GM10266 (cell line): ENCODE data around the gene FAM168B.

Experiments used
- DNase-seq: peaks from one replicate; pipeline ENCODE4 v3.0.0; 2012; ENCODE audit errors: extremely low spot score
- TF ChIP-seq, protein P1 (sequence below): IDR thresholded peaks from 2 replicates; pipeline ENCODE4 v1.5.1; 2012; ENCODE audit warnings: mild to moderate bottlenecking, low read depth; ENCODE audit not compliant: control insufficient read depth, insufficient read depth; ENCODE audit errors: missing control alignments

The FAM168B gene

DNA sequence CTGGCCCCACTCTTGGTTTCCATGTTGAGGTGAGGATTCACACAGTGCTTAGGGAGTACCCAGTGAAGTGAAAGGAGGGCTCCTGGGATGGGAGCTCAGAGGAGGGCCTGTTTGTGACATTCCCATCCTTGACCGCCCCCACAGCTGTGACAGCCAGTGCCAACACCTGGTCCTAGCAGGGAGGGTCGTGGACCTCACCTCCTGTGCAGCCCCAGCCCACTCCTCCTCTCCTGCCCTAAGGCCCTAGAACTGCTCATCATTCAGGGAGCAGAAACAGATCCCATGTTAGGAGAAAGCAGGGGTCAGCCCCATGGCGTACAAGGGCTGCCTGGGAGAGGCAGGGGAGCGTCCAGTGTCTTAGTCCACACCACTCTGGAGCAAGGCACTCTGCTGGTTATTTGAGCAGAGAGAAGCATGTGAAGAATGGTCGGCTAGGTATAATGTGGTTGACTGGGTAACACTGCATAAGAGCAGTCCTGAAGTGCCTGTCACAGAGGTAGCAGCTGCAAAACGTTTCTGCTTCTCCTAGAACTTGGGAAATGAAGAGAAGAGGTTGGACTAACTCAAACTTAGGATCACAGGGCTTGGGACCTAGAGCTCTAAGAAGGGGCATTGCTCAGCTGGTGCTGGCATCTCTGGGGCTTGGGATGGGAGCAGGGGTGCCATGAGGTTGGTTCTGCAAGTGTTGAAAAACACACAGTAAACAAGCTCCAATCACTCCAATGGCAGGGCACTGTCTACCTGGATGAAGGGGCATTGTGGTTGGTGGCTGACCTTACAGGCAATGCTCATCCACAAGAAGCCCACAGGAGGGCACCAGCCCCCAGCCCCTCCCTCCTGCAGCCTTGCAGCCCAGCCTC lies 55.6 kb downstream of the FAM168B start:
- DNase-seq: no peak
- TF ChIP-seq, protein P1, sequence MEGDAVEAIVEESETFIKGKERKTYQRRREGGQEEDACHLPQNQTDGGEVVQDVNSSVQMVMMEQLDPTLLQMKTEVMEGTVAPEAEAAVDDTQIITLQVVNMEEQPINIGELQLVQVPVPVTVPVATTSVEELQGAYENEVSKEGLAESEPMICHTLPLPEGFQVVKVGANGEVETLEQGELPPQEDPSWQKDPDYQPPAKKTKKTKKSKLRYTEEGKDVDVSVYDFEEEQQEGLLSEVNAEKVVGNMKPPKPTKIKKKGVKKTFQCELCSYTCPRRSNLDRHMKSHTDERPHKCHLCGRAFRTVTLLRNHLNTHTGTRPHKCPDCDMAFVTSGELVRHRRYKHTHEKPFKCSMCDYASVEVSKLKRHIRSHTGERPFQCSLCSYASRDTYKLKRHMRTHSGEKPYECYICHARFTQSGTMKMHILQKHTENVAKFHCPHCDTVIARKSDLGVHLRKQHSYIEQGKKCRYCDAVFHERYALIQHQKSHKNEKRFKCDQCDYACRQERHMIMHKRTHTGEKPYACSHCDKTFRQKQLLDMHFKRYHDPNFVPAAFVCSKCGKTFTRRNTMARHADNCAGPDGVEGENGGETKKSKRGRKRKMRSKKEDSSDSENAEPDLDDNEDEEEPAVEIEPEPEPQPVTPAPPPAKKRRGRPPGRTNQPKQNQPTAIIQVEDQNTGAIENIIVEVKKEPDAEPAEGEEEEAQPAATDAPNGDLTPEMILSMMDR: no peak

DNA sequence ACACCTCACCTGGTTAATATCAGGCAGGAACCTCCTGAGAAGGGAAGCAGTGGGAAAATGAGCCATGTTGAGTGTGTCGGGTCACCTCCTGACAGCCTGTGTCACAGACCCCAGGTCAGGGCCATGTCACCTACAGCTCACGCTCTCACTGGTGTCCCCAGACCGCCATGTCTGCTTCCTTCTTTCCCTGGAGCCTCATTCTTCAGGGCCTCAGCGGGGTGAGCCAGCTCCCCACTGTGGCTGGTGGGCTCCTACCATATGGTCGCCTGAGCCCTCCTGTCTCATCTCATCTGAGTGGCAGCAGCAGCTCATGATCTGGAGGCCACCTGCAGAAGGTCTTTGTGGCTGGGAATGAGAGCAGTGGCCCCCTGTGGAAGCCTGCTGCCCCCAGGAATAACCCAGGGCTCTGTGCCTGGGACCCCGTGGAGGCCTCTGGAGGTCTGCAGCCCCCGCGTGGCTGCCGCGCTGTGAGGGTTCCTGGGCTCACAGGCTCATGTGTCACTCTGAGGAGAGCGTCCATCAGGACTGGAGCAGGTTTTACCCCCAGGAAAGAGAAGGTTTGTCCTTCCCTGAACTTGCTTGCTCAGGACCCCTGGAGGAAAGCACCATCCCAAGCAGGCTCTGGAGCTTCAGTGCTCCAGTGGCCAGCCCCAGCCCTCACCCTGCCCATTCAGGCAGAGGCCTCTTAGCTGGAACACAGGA lies 56.4 kb downstream of the FAM168B start:
- no peak for DNase-seq
- TF ChIP-seq, protein P1: no peak

DNA sequence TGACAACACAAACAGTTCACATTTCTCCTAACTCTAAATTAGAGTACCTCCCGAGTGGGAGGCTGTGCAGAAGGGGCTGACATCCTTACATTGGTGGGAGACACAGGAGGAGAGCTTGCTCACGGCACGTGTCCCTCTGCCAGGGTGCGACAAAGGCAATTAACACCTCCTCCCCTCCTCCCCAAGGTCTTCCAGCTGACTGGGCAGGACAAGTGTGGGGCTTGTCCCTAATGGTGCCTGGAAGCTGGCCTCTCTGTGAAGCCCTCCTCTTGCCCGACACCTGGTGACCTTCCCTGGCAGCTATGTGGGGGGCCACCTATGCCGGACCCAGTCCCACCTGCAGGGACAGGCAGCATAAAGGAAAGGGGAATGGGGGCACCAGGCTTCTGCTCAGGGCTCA lies 57.0 kb downstream of the FAM168B start:
- DNase-seq: no peak
- TF ChIP-seq, protein P1: no peak

DNA sequence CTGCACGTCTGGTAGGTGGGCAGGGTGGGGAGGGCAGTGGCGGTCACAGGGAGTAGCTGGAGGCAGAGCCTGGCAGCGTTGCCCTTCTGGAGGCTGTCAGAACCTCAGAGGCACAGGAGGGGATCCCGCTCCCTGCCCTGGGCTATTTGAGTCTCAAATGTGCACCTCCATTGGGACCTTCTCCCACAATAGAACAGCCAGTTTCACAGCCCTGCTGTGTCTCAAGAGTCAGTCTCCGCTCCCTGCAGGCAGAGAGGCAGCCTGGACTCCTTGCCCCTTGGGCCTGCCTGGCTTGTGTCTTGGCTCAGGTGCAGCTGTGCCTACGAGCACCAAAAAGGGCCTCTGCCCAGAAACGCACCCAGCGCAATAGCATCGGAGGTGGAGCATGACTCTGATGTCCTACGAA lies 57.4 kb downstream of the FAM168B start:
- TF ChIP-seq, protein P1: no peak

DNA sequence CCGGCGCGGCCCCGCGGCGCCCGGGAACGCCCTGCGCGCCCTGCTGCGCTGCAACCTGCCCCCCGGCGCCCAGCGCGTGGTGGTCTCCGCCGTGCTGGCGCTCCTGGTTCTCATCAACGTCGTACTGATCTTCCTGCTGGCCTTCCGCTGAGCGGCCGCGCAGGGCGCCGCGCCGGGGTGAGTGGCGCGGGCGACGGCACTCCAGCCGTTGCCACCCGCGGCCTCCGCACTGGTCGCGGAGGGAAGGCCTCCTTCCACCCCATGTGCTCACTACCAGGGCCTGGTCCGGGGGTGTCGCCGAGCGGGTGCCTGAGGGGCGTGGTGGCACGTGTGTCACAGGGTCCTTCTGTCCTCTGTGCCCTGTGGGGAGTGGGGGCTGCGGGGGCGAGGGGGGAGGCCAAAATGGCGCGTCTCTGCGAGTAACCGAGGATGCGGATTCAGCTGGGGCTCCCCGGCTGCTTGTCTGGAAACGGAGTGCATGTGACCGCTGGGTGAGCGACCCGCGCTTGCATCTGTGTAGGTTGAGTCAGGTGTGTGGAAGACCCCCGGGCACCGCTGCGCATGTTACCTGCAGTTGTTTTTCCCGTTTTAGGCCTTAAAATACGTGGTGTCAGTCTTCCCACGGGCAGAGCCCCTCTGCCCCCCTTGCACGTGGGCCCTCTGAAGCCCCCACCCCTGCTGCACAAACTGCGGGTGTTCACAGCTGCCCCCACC lies 58.0 kb downstream of the FAM168B start:
- TF ChIP-seq, protein P1: no peak
- no peak for DNase-seq

More for the DNA sequence above, 57.4 kb downstream of the FAM168B start:
- DNase-seq: no peak

DNA sequence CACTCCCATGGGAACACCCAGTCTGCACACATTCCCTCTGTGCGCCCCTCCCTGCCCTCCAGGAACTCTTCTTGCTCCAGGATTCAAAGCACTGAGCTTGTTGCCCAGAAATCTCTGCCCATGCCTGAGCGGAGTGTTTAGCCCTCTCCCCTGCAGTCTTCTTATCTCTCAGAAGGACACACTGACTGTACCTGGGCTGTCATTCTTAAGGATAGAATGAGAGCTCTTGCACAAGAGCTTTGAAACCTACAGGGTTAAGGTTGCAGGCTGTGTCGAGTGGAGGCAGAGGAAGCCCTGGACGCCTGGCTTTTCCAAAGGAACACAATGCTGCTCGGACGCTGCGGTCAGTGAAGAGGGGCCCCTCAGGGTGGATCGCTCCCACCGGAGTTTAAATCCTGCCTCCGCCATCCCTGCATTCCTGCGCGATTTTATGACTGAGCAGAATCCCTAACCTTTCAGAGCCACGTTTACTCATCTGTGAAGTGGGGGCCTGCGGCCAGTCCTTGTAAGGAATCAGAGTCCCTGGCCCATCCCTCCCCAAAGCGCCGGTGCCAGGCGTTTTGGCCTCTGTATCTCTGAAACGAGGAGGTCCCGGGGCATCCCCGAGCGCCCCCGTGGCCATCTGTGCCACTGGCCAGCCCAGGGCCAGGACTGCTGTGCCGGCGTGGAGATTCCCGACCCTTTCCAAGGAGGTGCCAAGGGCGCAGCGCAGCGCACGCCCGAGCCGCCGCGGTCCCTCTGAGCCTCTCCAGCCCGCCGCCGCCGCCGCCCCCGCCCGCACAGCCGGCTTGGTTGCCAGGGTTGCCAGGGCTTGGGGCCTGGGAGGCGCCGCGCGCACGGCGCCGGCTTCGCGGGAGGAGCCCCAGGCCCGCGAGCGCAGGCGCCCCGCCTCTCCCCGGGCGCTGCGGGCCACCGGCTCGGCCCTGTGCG lies 58.9 kb downstream of the FAM168B start:
- no peak for DNase-seq
- TF ChIP-seq, protein P1: no peak
